Right cardiac atrium (tissue), 5 donors: ENCODE data around the gene PNMA6E. TPM values are rescaled to one million over a fixed set of nuclear protein-coding genes. Genes with fewer than 3 reads are reported as not detected.
"Not testable (repeated sequence)": the region's sequence is repeated elsewhere in the genome, so short reads cannot be mapped to it uniquely, and the experiment has no call there.

Source experiments
- ATAC-seq, 2 donors: fragments of 200-7000 bp; cut with Tn5 transposase; one replicate each; pipeline versions ENCODE4 v1.8.0 to v1.9.1; 2020; ENCODE audit warnings: moderate library complexity in 2 of 2, mild to moderate bottlenecking in 1 of 2
- DNase-seq, 3 donors: peaks; one replicate each; pipeline ENCODE4 v3.0.0-alpha.2; 2020
- H3K27ac ChIP-seq: one replicate; pipeline ENCODE4 v1.5.1; 2013; ENCODE audit warnings: mild to moderate bottlenecking, low read length, control low read depth, moderate library complexity
- H3K27me3 ChIP-seq: one replicate; pipeline ENCODE4 v1.6.1; 2013; ENCODE audit not compliant: control insufficient read depth, insufficient read depth
- H3K4me1 ChIP-seq: one replicate; pipeline ENCODE4 v1.6.1; 2013; ENCODE audit warnings: low read length; ENCODE audit not compliant: control insufficient read depth, insufficient read depth
- H3K4me3 ChIP-seq: one replicate; pipeline ENCODE4 v1.5.1; 2013; ENCODE audit warnings: low read length, control low read depth
- H3K9me3 ChIP-seq: one replicate; pipeline ENCODE4 v1.6.1; 2013; ENCODE audit warnings: low read length; ENCODE audit not compliant: control insufficient read depth
- WGBS: extraction: QIAGEN DNeasy Blood & Tissue Kit; methylation state at CpG from one replicate; pipeline ENCODE4 v1.1.7; 2013; 5-methylcytosine and 5-hydroxymethylcytosine counted together
- intact Hi-C, 4 donors: fragments of 100-400 bp; cut with DNase I; formaldehyde crosslinking; loops; one replicate each; pipeline versions ENCODE4 v1.11.0 to v1.14.0; 2022 to 2023
- polyA plus RNA-seq: library from polyadenylated mRNA; stranded (reverse); fragments of 200-250 nt; gene quantifications from one replicate; pipeline ENCODE4 v1.2.3, GENCODE V29; 2013
- total RNA-seq, 4 donors: library from RNA; stranded (reverse); fragmentation: NEBNext Ultra II Directional; extraction: Animal tissue kit (Norgen Biotek cat#: 25700); gene quantifications; one replicate each; pipeline ENCODE4 v1.2.1, GENCODE V29; 2021
- donor health status: healthy with polysubstance abuse.
- donor health status: DM: no; HTN: yes; CAD: no.
- donor health status: DM: no; HTN: no; CAD: no.
- donor health status: DM: no; HTN: yes; CAD: no; lungs with severe emphysema.
- donor health status: DM: yes; HTN: yes; CAD: no.

Gene PNMA6E
- total and polyA plus RNA-seq, 5 donors = not detected

- H3K27ac ChIP-seq = no peak overlapping the region
- no peak for ATAC-seq
- H3K4me3 ChIP-seq = no peak overlapping the region
- intact Hi-C loops = no loop called here
- no peaks in the 10 kb centered on the region for H3K9me3 ChIP-seq
- WGBS = 87% methylated on average over 16 of the region's 16 CpGs
- H3K27me3 ChIP-seq = no peaks in the 10 kb centered on the region
- DNase-seq = peak in 1 of 3 donors; percentile 33
- H3K4me1 ChIP-seq = no peaks in the 10 kb centered on the region
Observed at GRCh38 chrX:153392642-153393321, 8.4 kb downstream of the PNMA6E start.

DNA sequence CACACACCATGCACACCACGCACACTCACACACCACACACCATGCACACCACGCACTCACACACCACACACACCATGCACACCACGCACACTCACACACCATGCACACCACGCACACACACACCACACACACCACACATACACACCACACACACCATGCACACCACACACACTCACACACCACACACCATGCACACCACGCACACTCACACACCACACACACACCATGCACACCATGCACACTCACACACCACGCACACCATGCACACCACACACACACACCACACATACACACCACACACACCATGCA lies 11.7 kb downstream of the PNMA6E start:
- ATAC-seq, intact Hi-C loops: not testable (repeated sequence)

DNA sequence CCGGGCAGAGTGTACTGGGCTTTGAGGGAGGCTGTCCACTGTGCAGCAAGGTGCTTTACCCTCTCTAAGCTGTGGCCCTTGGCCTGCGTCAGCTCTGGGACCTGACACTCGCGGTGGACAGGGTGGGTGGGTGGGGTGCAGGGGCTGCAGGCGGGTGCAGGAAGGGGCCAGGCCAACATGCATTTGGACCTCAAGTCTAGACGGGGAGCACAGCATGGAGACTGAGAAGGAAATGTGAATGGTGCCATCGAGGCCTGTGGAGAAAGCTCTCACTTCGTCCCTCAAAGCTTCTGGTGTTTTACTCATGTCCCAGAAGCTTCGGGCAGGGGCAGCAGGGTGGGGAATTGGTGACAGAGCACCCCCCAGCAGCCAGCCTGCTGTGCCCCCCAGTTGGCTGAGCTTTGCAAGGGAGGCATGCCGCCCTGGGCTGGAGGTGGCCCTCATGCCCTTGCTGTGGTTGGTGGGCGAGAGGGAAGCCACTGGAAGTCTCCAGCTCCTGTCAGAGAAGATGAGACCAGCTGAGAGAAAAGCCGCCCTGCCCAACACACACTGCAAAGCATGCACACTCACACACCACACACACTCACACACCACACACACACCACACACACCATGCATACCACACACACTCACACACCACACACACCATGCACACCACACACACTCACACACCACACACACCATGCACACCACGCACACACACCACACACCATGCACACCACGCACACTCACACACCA lies 12.3 kb downstream of the PNMA6E start:
- 79% methylated on average over 14 of the region's 14 CpGs for WGBS
- no peak overlapping the region for H3K4me3 ChIP-seq
- H3K27me3 ChIP-seq = no peaks in the 10 kb centered on the region
- no peaks in the 10 kb centered on the region for H3K4me1 ChIP-seq
- no peaks in the 10 kb centered on the region for H3K9me3 ChIP-seq
- ATAC-seq (no peak), DNase-seq (peak in 1 of 3 donors; percentile 29)
- intact Hi-C loops = no loop called here
- H3K27ac ChIP-seq = no peak overlapping the region

More for the DNA sequence above, 11.7 kb downstream of the PNMA6E start:
- H3K4me1 ChIP-seq, H3K9me3 ChIP-seq, DNase-seq, H3K27me3 ChIP-seq, H3K27ac ChIP-seq, H3K4me3 ChIP-seq: not testable (repeated sequence)
- WGBS = 98% methylated on average over 6 of the region's 6 CpGs

DNA sequence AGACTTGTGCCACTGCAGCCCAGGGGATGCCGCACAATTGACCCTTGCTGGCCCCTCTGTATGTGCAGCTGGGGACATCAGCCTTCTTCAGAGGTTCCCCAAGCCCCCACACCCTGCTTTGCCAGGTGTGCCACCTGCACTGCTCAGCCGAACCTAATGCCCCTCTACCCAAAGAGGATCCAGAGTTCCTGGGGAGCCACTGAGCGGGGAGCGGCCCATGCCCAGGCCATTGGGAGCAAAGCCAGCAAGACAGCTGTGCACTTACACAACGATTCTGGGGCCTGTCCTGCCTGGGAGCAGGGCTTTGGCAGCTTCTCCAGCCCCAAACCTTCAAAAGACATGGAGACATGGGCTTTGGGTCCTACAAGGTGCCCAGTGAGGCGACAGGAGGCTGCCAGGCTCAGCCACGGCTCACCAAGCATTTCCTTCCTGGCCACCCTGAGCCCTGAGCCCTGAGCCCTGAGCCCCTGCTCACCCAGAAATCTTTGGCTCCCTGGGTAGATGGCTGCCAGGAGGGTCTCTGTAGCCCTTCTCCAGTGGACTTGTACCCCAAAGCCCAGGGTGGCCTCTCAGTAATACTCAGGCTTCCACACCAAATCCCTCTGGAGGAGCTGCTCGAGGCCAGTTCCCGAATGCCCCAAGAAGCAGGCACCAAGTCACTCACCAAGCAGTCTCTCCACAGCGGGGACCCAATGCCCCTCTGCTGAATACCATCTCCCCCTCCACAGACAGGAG lies 13.0 kb downstream of the PNMA6E start:
- intact Hi-C loops = no loop called here
- Histone ChIP-seq H3K27ac (no peak overlapping the region), H3K27me3 (no peaks in the 10 kb centered on the region), H3K4me1 (no peaks in the 10 kb centered on the region), H3K4me3 (no peak overlapping the region), H3K9me3 (no peaks in the 10 kb centered on the region)
- ATAC-seq = peak in 1 of 2 donors; percentile 31
- DNase-seq = peak in 2 of 3 donors; percentile 62 to 68
- WGBS = 89% methylated on average over 10 of the region's 10 CpGs

DNA sequence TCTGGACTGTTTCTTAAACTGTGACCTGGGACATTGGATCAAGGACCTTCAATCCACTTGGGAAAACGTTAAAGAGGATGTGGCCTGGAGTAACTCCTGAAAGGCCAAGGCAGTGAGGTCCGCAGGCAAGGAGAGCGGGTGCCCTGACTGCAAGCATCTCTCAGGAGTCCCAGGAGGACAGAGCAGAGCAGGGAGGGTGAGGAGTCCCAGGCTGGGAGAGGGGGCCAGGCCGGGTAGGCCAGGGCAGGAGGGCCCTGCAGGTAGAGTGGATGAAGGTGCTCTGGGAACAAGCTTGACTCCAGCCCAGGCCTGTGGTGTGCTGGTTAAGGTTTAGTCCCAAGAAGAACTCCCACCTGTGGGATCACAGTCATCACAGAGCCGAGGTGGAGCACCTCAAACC lies 13.8 kb downstream of the PNMA6E start:
- H3K4me3 ChIP-seq = no peak overlapping the region
- intact Hi-C loops = no loop called here
- no peak overlapping the region for H3K27ac ChIP-seq
- DNase-seq = peak in 1 of 3 donors; percentile 17
- no peak for ATAC-seq
- no peaks in the 10 kb centered on the region for H3K27me3 ChIP-seq
- no peaks in the 10 kb centered on the region for H3K9me3 ChIP-seq
- WGBS = 75% methylated on average over 5 of the region's 5 CpGs
- no peaks in the 10 kb centered on the region for H3K4me1 ChIP-seq

DNA sequence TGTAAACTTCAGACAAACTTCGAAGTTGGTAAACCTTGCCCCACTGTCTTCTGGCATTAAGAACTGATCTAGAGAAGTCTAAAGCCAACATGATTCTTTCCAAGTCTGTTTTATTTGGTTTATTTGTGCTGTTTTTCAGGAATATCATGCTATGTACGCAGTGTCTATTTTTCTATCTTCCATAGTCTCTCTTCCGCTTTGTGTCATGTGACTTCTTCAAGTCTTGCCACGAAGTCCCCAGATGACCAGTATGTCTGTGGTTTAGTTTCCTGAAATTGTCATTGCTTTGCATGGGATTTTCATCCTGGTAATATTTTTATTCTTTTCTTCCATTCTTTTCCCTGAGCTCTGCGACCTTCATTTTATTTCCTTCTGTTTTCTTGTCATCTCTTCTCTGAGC lies 15.1 kb downstream of the PNMA6E start:
- intact Hi-C loops = no loop called here
- DNase-seq = no peak
- no peaks in the 10 kb centered on the region for H3K27me3 ChIP-seq
- no peak overlapping the region for H3K27ac ChIP-seq
- no peaks in the 10 kb centered on the region for H3K9me3 ChIP-seq
- H3K4me1 ChIP-seq = no peaks in the 10 kb centered on the region
- 83% methylated on average over 5 of the region's 5 CpGs for WGBS
- H3K4me3 ChIP-seq = no peak overlapping the region
- ATAC-seq = no peak

- 83% methylated on average over 2 of the region's 2 CpGs for WGBS
- ATAC-seq, intact Hi-C loops, H3K4me1 ChIP-seq, H3K4me3 ChIP-seq, H3K27me3 ChIP-seq, H3K9me3 ChIP-seq, H3K27ac ChIP-seq, DNase-seq: not testable (repeated sequence)
Observed at GRCh38 chrX:153384973-153385372, 16.2 kb downstream of the PNMA6E start.

DNA sequence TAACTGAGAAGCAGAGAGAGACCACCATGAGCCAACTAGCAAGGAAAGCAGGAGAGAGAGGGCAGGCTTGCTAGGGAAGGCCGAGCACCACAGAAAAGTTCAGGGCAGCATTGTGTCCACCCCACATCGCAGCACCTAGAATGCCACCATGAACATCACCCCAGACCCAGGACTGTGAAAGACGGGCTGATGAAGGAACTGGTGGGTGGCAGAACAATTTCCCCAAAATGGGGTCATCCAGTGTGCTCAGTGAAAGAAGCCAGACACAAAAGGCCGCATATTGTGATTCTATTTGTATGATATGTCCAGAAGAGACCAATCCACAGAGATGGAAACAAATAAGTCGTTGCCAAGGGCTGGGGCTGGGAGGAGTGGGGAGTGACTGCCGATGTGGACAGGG lies 16.8 kb downstream of the PNMA6E start:
- no peak overlapping the region for H3K27ac ChIP-seq
- no peak overlapping the region for H3K4me3 ChIP-seq
- H3K4me1 ChIP-seq = no peaks in the 10 kb centered on the region
- no peaks in the 10 kb centered on the region for H3K27me3 ChIP-seq
- ATAC-seq = no peak
- WGBS = 90% methylated on average over 6 of the region's 6 CpGs
- no peak for DNase-seq
- no peaks in the 10 kb centered on the region for H3K9me3 ChIP-seq
- intact Hi-C loops = no loop called here

GRCh38 chrX:153382563-153383482 lies 18.3 kb downstream of the PNMA6E start:
- Histone ChIP-seq H3K9me3 (no peaks in the 10 kb centered on the region), H3K4me1 (no peaks in the 10 kb centered on the region), H3K27me3 (no peaks in the 10 kb centered on the region), H3K4me3 (no peak overlapping the region), H3K27ac (no peak overlapping the region)
- ATAC-seq (no peak), DNase-seq (no peak)
- intact Hi-C loops = no loop called here
- 89% methylated on average over 3 of the region's 3 CpGs for WGBS

GRCh38 chrX:153381684-153382532 lies 19.2 kb downstream of the PNMA6E start:
- 47% methylated on average over 12 of the region's 12 CpGs for WGBS
- Histone ChIP-seq H3K4me1 (no peaks in the 10 kb centered on the region), H3K27ac (no peak overlapping the region), H3K27me3 (no peaks in the 10 kb centered on the region), H3K4me3 (no peak overlapping the region), H3K9me3 (no peaks in the 10 kb centered on the region)
- intact Hi-C loops = no loop called here
- ATAC-seq (peak; percentile 36 to 56), DNase-seq (no peak)
